ENCODE measurements around the gene GUCY1B1. TPM values are rescaled to one million over a fixed set of nuclear protein-coding genes. Genes with fewer than 3 reads are reported as not detected.

Gene GUCY1B1
- total and polyA plus RNA-seq, 9 of the 15 experiments (the other 6 are each of a cell fraction or from before 2014, with no cell fraction given) = not detected

- Histone ChIP-seq H3K9me3 (replicated peaks; ENCODE audit: control insufficient read depth, insufficient read depth, low read depth, low read length) (no peaks in the 10 kb centered on the region), H3K4me1 (replicated peaks in 1 of 2; ENCODE audit: control insufficient read depth in 2 of 2, insufficient read depth in 2 of 2, low read length in 2 of 2) (no peaks in the 10 kb centered on the region), H3K27me3 (ENCODE audit: control insufficient read depth in 2 of 2, insufficient read depth in 2 of 2, low read length in 2 of 2) (no peaks in the 10 kb centered on the region), H4K20me1 (replicated peaks; ENCODE audit: control insufficient read depth, insufficient read depth, low read length) (no peaks in the 10 kb centered on the region), H3K79me2 (ENCODE audit: control insufficient read depth, insufficient read depth, low read length) (no peaks in the 10 kb centered on the region), H3K4me3 (no peak overlapping the region), H3K9ac (ENCODE audit: insufficient read depth in 1 of 2, low read depth in 2 of 2, low read length in 2 of 2) (no peak overlapping the region), H3K4me2 (ENCODE audit: insufficient read depth, low read length) (no peak overlapping the region), H2AFZ (ENCODE audit: low read depth, low read length) (no peak overlapping the region), H3K36me3 (ENCODE audit: control insufficient read depth, insufficient read depth, low read length) (no peaks in the 10 kb centered on the region), H3K27ac (ENCODE audit: extremely low read depth, low read depth, low read length) (no peak overlapping the region), H3K9me1 (ENCODE audit: control insufficient read depth, insufficient read depth, low read length) (no peaks in the 10 kb centered on the region)
- DNase-seq (ENCODE audit: extremely low read depth in 1 of 4, low spot score in 3 of 4) (no peak), ATAC-seq (no peak), FAIRE-seq (no peak)
- intact Hi-C loops (cut with micrococcal nuclease) (no loop called here), in situ Hi-C loops (cut with MboI) (no loop called here)
- CTCF ChIA-PET (ENCODE audit: low intra/inter-chr PET ratio) = no interaction called here
- WGBS (ENCODE audit: insufficient coverage, low coverage, missing lambda C conversion rate) = 0% methylated on average over 2 of the region's 2 CpGs
- POLR2A ChIA-PET = no interaction called here
- BruUV-seq (replicated peaks) = no TSS peak
- TF ChIP-seq E2F4 (CRISPR knock-in tag; IDR thresholded peaks at IDR 0.05; ENCODE audit: low read depth) (no peak), NR2C1 (IDR thresholded peaks at IDR 0.05) (no peak), NR2C1 (tag; IDR thresholded peaks at IDR 0.05) (no peak), NR2F6 (CRISPR knock-in tag; IDR thresholded peaks at IDR 0.05) (no peak), ETS2 (tag; IDR thresholded peaks at IDR 0.05; ENCODE audit: borderline replicate concordance, poor library complexity, severe bottlenecking) (no peak), THRA (IDR thresholded peaks at IDR 0.05) (no peak), ZFP36 (IDR thresholded peaks at IDR 0.05; ENCODE audit: low read depth, low read length, partially characterized antibody) (no peak), ZMIZ1 (IDR thresholded peaks at IDR 0.05; ENCODE audit: low read depth in 2 of 2, low read length in 2 of 2) (no peak), ARID3B (CRISPR knock-in tag; IDR thresholded peaks at IDR 0.05; ENCODE audit: borderline replicate concordance) (no peak), ZNF436 (CRISPR knock-in tag; IDR thresholded peaks at IDR 0.05) (no peak), SMARCE1 (IDR thresholded peaks at IDR 0.05) (no peak)
Observed at GRCh38 chr4:155766622-155767021, 7.8 kb downstream of the GUCY1B1 start.
